Stimulated activated CD4-positive, alpha-beta T cell treated with anti-CD3 and anti-CD28 coated beads, Interleukin-15, amount 100 ng/mL, for 24 hours (primary cell): Measurements from ENCODE around the gene MEPE.

ENCODE experiments used
- DNase-seq: peaks from one replicate; pipeline ENCODE4 v3.0.0-alpha.2; 2020

Gene MEPE

DNA sequence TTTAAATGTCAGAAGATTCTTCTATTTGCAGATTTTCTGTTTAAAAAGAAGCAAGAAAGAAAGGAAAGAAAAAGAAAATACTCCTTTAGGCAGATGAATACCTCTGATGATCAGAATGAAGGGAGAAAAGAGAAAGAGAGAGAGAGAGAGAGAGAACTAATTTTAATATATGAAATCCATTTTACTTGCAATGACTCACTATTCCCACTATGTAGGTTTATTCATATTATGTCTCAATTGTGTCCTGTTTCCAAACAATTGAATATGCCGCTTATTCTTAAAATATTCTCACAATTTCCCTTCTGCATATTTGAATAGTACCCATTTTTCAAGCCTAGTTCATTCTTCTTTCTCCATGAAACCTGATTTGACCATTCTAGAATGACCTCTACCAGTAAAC is 11.7 kb downstream of the MEPE start:
- DNase-seq: no peak

DNA sequence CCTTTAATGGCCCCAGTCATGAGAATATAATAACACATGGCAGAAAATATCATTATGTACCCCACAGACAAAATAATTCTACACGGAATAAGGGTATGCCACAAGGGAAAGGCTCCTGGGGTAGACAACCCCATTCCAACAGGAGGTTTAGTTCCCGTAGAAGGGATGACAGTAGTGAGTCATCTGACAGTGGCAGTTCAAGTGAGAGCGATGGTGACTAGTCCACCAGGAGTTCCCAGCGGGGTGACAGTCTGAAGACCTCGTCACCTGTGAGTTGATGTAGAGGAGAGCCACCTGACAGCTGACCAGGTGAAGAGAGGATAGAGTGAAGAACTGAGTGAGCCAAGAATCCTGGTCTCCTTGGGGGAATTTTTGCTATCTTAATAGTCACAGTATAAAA is 13.5 kb downstream of the MEPE start:
- DNase-seq: no peak

DNA sequence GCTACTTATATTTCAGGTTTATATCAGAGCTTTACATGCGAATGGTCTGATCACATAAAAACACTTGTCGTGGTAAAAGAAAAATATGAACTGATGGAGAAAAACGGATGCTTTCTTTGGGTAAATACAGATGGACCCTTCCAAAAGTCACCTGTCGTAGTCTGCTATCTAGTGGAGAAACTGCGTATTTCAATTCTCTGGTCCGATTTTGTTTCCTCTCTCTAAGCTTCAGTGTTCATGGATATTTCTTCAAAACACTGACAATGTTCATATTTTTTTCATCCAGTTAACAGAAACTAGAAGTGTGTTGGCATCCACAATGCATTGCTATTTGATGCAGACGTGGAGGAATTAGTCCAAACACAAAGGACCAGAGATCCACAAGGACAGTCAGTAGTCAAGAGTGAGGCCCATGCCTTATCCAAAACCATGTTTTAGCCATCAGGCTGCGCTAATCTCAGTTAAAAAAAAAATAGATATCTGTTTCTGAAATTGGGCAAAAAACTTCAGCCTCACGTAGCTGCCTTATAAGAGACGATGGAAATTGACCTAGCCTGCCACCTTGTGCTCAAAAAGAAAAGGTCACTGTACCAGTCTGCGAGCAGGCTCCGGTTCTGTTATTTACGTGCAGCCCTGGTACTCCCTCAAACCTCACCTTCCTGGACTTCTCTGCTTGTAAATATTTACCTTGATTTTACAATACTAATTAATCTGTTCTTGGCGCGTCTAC is 16.0 kb downstream of the MEPE start:
- DNase-seq: peak; percentile 49

DNA sequence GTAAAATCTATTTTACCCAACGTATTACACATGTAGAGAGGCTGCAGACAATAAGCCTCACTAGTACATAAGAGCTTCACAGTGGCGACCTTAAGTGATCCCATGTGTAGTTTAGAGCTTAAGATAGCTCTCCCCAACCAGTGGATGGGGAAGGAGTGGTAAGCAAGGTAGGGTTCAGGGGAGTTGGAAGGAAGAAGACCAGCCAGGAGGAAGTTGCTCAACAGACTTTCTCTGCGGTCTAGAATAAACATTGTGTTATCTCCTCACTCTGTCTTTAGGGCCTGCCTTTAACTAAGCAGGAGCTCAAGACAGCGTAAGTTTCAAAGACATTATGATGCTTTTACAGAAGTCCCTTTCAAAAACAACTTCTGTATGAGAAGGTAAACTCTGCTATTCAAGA is 16.8 kb downstream of the MEPE start:
- DNase-seq: no peak

DNA sequence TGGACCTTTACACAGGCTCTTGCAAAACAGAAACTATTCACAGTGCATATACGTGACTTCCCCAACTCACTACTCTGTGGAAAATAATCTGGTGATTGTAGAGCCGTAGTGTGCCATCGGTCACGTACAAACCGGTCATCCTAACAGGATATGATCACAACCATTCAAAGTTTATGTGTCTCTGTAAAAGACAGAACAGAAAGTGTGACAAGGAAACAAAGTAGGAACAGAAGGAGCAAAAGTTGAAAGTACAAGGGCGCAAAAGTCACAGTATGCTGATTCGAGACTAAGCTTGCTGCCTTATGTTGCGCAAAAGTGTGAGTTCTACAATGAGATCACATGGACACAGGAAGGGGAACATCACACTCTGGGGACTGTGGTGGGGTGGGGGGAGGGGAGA is 18.6 kb downstream of the MEPE start:
- DNase-seq: no peak

DNA sequence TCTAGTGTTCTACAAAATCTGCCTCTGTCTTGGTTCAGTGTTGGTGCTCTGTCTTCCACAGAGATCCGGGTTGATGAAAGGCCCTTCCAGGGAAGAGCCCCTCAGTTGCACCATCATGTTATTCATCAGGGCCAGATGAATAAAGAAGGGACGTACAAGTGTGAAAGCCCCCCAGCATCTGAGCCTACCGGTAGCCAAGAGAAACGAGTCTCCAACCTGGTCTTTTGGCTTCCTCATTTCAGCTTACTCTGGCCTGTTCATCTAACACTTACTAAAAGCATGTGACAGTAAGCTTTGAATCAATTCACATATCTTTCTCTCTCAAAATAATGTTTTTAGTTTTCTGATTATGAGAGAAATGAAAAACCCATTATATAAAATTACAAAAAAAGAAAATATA is 19.2 kb downstream of the MEPE start:
- DNase-seq: no peak

DNA sequence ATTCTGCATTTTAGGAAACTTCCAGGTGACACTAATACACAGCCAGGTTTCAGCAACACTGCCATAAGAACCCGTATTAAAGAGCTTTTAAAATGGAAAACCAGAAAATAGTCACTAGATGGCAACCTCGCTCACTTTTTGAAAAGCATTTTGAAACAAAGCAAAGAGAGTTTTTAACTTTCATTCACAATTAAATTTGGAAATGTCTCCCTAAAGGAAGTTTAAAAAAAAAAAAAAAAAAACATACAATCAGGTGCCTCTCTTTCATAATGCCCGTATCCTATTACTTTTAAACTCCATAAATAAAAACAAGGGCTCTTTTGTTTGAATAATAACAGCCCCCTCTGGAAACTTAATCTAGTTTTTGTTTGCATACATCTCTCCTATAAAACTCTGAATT is 20.3 kb downstream of the MEPE start:
- DNase-seq: no peak

DNA sequence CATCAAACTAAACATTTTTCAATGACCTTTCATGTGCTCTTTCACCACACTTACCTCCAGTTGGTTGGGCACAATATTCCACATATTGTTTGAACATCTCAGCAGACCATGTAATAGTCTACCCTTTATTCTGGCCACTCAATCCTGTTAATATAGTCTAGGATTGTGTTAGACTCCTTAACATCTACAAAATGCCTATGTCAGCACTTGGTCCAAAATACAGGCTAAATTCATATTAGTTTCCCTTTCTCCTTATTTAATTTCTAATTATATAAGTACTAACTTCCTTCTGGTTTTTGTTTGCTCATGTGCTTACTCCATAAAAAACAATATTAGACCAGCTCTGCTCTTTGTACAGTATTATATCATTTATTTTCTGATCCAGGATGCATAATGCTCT is 21.1 kb downstream of the MEPE start:
- DNase-seq: no peak

DNA sequence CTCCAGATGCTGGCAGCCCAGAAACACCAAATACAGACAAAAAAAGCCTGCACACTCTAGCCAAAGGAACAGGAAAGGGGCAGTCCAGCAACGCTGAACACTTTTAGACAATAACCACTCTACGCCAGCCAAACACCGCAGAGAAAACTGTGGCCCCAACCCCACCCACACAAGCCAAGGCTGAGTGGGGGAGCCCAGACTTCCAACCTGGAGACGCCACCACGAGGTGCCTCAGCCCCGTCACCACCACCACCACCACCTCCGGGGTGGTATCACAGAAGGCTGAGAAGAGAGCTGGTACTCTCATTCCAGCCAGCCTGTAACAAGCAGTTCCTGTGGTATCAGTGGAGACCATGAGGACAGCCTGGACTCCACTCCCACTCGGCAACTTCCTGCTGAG is 22.8 kb downstream of the MEPE start:
- DNase-seq: no peak

DNA sequence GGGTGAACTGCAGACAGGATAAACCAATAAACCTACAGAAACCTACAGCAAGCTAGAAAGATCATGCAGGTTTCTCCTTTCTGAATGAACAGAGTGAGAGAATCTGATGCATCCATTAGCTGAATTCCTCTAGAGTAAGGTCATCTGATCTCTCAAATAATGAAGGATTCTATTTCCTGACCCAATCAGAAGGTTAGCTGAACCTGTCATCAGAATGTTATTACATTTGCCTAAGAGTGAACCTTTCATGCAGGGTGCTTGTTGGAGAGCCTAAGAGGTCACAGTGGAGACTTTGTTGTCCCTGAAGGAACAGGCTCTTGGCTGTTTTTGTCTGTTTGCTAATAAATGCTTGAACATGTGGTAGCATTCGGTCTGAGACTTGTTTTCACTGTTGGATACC is 24.0 kb downstream of the MEPE start:
- no peak for DNase-seq

DNA sequence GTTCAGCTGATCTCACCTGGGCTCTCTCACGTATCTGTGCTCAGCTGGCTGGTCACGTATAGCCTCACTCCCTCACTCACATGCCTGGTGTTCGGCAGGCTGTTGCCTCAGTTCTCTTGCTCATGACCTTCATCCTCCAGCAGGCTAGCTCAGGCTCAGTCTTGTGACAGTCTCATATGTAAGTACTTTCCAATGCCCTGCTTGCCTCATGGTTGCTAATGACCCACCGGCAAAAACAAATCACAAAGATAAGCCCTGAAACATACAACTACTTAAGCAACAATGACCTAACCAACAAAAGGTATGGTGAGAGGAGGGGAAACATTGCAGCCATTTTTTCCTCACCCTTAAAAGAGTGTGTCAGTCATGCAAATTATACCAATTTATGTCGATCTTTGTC is 25.0 kb downstream of the MEPE start:
- no peak for DNase-seq

DNA sequence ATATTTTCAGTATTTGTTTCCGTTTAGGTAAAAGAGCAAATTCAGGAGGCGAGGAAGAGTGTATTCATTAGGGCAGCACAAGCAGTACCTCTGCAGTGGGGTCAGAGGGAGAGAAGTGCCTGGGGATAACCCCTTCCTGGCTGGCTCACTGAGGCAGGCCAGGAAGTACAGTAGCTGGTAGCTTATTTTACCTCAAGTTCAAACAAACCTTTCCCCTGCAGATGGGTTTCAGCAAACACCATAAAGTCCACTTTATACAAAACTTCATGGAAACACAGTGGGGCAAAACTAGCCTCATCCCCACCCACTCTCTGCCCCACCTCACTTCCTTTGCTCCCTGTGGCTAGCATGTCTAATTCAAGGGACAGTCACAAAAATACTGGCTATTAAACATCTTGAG is 29.5 kb downstream of the MEPE start:
- no peak for DNase-seq

DNA sequence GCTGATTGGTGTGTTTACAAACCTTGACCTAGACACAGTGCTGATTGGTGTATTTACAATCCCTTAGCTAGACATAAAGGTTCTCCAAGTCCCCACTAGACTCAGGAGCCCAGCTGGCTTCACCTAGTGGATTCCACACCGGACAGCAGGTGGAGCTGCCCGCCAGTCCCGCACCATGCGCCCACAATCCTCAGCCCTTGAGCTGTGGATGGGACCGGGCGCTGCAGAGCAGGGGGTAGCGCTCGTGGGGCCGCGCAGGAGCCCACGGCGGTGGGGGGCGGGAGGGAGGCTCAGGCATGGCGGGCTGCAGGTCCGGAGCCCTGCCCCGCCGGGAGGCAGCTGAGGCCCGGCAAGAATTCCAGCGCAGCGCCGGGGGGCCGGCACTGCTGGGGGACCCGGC is 30.7 kb downstream of the MEPE start:
- DNase-seq: no peak

DNA sequence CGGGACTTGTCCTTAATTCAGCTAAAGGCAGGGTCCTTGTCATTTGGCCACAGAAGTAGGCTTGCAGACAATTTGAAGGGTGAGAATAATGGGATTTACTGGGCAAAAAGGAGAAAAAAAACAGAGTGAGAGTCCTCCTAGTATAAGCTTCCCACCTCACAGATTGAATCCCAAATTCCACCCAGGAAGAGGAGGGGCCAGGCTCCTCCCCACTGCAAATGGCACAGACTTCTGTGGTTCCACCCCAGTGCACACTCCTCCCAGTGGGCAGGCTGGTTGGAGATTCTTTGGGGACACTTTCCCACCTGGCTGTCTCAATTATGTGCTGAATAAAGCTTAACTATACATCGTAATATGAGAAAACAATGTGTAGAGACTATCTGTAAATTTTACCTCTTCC is 31.6 kb downstream of the MEPE start:
- DNase-seq: no peak

DNA sequence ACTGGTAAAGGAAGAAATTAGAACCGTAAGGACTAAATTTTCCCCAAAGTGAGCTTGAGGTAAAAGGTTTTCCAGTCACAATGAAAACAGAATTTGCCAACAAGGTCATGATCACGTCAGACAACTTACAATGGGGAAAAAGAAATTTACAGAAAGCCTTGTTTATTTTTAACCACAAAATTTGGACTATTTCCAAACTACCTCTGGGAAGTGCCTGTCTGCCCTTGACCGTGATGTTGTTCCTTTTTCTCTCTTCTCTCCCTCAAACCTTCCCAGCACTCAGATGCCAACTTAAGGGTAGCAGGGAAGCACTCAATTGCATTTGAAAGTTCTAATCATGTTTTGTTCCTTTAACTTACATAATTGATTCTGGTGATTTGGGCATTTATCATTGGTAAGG is 32.5 kb downstream of the MEPE start:
- DNase-seq: no peak

DNA sequence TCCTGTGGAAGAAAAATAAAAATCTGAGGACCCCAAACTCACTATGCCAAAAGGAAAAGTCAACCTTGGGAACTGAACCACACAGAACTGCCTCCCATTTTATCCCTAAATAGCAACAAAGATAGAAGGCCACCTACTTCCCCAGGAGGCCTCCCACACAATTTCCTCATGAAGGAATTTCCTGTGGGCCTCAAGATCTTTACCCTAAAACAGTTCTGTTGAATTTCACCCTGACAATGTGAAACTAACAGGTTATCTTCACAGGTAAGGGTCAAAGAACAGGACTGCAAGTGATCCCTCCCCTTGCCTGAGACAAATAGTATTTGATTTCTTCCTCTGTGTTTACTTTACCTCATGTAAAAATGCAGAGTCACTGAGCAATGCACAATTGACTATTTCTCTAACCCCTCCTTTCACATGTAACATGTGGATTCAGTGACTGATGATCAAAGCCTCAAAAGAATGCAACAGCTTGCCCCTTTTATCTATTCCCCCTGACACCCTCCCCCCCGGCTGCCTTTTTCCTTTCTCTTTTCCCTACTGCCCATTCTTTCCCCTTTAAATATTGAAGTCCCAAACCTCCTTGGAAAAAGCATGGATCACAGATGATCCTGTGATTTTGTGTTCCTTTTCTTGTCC is 33.3 kb downstream of the MEPE start:
- no peak for DNase-seq

DNA sequence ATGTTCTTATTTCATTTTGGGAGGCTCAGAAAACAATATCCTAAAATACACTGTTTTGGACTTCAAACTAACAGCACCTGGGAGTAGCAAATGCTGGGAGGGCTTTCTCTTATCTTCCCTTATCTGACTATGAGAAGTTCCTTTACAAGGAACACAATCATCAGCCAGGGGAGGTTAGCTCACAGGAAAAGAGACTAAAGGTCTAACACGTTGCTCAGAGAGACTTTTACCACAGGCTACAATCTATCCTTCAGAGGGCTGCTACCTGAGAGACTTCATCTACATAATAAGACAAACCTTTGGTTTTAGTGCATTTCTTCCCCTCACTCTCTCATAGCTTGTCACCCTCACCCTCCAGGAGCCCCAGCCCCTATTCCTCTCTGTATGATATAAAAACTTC is 35.8 kb downstream of the MEPE start:
- DNase-seq: no peak

DNA sequence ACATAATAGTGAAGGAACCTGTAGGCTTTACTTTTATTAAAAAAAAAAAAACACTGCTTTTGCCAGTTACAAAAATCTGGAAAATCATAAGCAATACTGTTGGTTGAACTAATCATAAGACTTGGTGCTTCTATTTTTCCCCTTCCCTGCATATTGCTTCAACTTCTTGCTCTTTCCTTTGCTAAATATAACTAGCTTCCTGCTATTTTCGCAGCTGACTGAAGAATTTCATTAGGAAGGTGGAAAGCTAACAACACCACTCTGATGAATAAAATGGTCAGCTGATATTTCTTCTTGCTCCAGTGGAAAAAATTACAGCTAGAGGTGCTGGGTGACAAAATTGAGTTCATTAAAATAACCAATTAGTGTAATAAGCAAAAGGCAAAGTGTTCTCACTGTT is 39.3 kb downstream of the MEPE start:
- no peak for DNase-seq

DNA sequence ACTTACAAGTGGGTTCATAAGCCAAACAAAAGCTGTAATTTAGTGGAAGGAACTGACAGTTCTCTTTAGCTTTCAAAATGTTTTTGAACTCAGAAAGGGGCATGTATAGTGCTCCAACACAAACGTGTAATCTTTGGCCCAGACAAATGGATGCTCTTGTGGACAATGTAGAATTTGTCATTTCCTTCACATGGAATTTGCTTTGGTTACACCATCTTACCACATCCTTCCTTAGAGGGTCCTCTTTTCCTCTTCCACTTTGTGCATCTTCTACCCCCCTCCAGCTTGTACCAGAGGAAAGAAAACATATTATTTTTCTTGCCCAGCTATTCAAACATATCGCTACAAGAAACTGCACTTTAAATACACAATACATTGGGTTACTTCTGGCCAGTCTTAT is 42.4 kb downstream of the MEPE start:
- DNase-seq: no peak

DNA sequence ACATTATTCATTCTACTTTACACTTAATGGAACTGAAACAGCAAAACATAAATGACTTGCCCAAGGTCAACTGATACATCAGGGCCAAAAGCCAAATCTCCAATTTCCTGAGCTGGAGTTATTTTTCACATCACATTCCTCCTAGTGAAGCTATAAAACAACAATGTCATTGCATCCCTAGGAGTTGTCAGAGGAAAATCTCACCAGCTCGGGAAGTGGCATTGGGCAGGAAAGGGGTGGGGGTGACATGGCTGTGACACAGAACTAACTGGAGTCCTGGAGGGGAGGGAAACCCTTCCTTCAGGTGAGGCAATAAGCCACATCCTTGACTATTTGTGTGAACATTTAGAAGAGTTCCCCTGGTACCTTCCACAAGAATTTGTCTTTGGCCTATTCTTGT is 47.3 kb downstream of the MEPE start:
- no peak for DNase-seq

DNA sequence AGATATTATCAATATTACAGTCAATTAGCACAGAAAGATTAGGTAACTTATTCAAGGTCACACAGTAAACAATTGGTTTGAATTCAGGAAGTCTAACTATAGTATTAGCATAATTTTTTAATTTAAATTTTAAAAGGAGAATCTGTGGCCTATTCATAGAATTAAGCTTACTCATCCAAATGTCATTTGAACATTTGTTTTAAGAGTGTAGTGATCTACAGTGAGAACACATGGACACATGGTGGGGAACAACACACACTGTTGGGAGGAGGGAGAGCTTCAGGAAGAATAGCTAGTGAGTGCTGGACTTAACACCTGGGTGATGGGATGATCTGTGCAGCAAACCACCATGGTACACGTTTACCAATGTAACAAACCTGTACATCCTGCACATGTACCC is 48.3 kb downstream of the MEPE start:
- DNase-seq: no peak

DNA sequence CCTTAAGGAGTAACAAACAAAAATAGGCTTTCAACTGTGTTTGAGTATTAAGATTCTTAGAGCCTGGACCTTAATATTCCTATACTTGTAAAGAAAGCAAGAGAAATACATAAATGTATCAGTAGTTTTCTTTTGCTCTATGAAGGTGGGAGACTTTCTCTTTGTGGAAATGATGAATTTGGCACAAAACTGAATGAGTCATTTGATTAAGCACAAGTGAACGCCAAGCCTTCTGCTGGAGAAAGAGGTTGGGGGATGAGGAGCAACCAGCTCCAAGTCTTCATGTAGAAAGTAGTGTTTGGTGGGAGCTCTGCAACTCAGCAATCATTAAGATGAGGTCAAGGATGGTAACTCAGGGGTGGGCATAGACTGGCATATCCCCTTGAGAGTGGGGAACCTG is 49.6 kb downstream of the MEPE start:
- no peak for DNase-seq

DNA sequence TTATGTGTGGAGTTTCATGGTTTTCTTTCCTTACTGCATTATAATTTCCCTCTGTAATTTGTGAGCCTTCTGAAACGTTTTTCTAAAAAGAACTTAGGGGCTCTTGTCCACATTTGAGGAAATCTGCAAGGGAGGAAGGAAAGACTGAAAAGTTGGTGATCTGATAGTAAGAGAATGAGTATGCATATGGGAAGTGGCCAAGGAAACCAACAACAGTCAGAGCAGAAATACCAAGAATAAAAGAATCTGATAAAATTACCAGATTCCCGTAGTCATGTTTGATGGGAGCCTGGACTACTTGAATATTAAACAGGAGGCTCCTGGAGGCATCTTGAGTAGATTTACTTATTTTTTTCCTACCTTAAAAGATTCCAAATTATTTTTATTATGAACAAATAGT is 50.1 kb downstream of the MEPE start:
- DNase-seq: no peak

DNA sequence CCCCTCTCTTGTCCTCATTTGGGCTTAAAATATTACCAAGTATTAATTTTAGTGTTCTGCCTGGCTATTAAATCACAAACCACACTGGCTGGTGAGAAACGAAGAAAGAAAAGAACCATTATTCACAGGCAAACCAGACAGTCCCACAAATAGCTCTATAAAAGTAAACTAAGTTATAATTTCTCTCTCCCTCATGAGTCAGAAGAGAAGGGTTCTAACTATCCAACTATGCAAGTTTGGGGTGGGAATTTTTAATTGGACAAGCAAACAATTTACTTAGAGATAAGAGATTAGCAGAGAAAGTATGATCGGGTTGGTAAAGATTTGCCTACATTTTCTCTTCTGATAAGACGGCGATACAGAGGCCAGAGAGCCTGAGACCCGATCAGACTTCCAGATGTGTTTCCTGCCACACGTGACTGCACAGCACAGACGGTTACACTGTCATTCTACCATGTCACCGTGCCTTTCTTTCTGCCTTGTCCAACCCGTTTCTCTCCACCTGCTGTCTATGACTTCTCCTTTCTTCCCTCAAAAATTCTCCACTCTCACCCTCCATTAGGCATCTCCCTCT is 52.3 kb downstream of the MEPE start:
- DNase-seq: no peak

DNA sequence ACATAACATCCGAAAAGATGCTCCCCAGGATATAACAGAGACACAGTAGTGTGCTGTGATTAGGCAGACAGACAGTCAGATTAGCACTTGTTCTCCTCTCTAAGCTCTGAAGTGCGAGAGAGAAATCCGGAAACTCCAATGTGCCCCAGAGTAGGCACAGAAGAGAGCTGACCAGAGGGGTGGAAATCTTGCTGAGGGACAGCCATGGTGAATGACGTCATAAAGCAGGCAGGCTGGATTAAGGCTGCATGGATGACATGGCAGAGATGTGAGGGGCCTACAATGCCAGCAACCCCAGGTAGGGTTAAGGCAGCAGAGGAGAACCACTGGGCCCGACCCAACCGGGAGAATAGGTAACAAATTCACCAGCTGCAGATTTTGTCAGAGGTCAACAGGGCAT is 53.3 kb downstream of the MEPE start:
- DNase-seq: no peak
